Mammary epithelial cell (primary cell): ENCODE measurements around the gene SMCP.

Experiments used
- CTCF ChIP-seq, 2 donors: IDR thresholded peaks in 1 of 2; conservative IDR thresholded peaks in 1 of 2; 2 replicates each; pipeline ENCODE4 v1.5.1; 2011 to 2012; ENCODE audit warnings: inconsistent platforms in 2 of 2, low read length in 2 of 2, mild to moderate bottlenecking in 2 of 2, control low read depth in 1 of 2, low read depth in 1 of 2; ENCODE audit not compliant: insufficient read depth in 1 of 2; ENCODE audit errors: extremely low read depth in 1 of 2
- EZH2 ChIP-seq: IDR thresholded peaks from 2 replicates; pipeline ENCODE4 v1.6.1; 2012; ENCODE audit warnings: low read length, inconsistent platforms, borderline replicate concordance

- TF ChIP-seq CTCF (conservative IDR thresholded peaks at IDR 0.05 in 1 of 2, IDR thresholded peaks at IDR 0.05 in 1 of 2; ENCODE audit: extremely low read depth in 1 of 2, insufficient read depth in 1 of 2, low read depth in 1 of 2, low read length in 2 of 2) (no peak), EZH2 (no peak)
Measured at GRCh38 chr1:152912900-152913299, 34.8 kb downstream of the SMCP start.
